BE2C (cell line): Measurements from ENCODE around the gene TIPRL.
"Not testable (repeated sequence)": the region's sequence is repeated elsewhere in the genome, so short reads cannot be mapped to it uniquely, and the experiment has no call there.

Experiments
- DNase-seq: peaks from one replicate; pipeline ENCODE4 v3.0.0-alpha.2; 2020
- H3K27me3 ChIP-seq: fragments of 250-450 bp; sonication (Bioruptor Pico); 2 replicates; pipeline ENCODE4 v1.5.1; 2020; ENCODE audit warnings: mild to moderate bottlenecking
- H3K36me3 ChIP-seq: fragments of 250-450 bp; sonication (Bioruptor Pico); 2 replicates; pipeline ENCODE4 v1.5.1; 2020; ENCODE audit warnings: mild to moderate bottlenecking
- H3K4me1 ChIP-seq: fragments of 250-450 bp; sonication (Bioruptor Pico); 2 replicates; pipeline ENCODE4 v1.5.1; 2020
- H3K4me3 ChIP-seq: 2 replicates; pipeline ENCODE4 v1.5.1; 2011; ENCODE audit warnings: low read depth, low read length
- H3K9me3 ChIP-seq: fragments of 250-450 bp; sonication (Bioruptor Pico); 2 replicates; pipeline ENCODE4 v1.5.1; 2020
- CTCF ChIP-seq: IDR thresholded peaks from 2 replicates; pipeline ENCODE4 v1.5.1; 2012; ENCODE audit warnings: mild to moderate bottlenecking, low read depth, low read length

The TIPRL gene

GRCh38 chr1:168195199-168196135, 16.7 kb downstream of the TIPRL start:
- Histone ChIP-seq H3K9me3 (no peaks in the 10 kb centered on the region), H3K36me3 (peaks cover 20% of the 10 kb centered on the region), H3K27me3 (no peaks in the 10 kb centered on the region), H3K4me1 (no peaks in the 10 kb centered on the region), H3K4me3 (no peak overlapping the region)
- TF ChIP-seq CTCF = no peak
- DNase-seq = no peak

- H3K4me3 ChIP-seq = no peak overlapping the region
- no peaks in the 10 kb centered on the region for H3K9me3 ChIP-seq
- DNase-seq = no peak
- H3K36me3 ChIP-seq = peaks cover 10% of the 10 kb centered on the region; the same call in 1 of the 2 replicates
- TF ChIP-seq CTCF = no peak
- H3K4me1 ChIP-seq = no peaks in the 10 kb centered on the region
- no peaks in the 10 kb centered on the region for H3K27me3 ChIP-seq
These were observed 20.3 kb downstream of the TIPRL start for GRCh38 chr1:168199056-168199455.

- TF ChIP-seq CTCF = no peak
- Histone ChIP-seq H3K4me3 (no peak overlapping the region), H3K9me3 (no peaks in the 10 kb centered on the region), H3K4me1 (no peaks in the 10 kb centered on the region), H3K36me3 (peaks cover 2% of the 10 kb centered on the region; the same call in 1 of the 2 replicates), H3K27me3 (no peaks in the 10 kb centered on the region)
- no peak for DNase-seq
These were observed 24.3 kb downstream of the TIPRL start for GRCh38 chr1:168202941-168203654.

- Histone ChIP-seq H3K4me3 (no peak overlapping the region), H3K9me3 (no peaks in the 10 kb centered on the region), H3K4me1 (no peaks in the 10 kb centered on the region), H3K36me3 (no peaks in the 10 kb centered on the region), H3K27me3 (no peaks in the 10 kb centered on the region)
- no peak for DNase-seq
- TF ChIP-seq CTCF = no peak
These were observed 27.3 kb downstream of the TIPRL start for GRCh38 chr1:168206111-168206510.

- not testable (repeated sequence) for H3K36me3 ChIP-seq, H3K27me3 ChIP-seq, H3K4me1 ChIP-seq, DNase-seq, H3K4me3 ChIP-seq, H3K9me3 ChIP-seq
These were observed 28.9 kb downstream of the TIPRL start for GRCh38 chr1:168207673-168208072.

- no peak for DNase-seq
- no peak for TF ChIP-seq CTCF
- Histone ChIP-seq H3K27me3 (no peaks in the 10 kb centered on the region), H3K36me3 (no peaks in the 10 kb centered on the region), H3K9me3 (no peaks in the 10 kb centered on the region; the same call in 1 of the 2 replicates), H3K4me3 (no peak overlapping the region), H3K4me1 (no peaks in the 10 kb centered on the region)
These were observed 31.6 kb downstream of the TIPRL start for GRCh38 chr1:168210312-168210711.
